ENCODE measurements around the gene GIGYF2.

- no peak for TF ChIP-seq CTCF (IDR thresholded peaks at IDR 0.05)
- no peak for TF ChIP-seq ZFX (IDR thresholded peaks at IDR 0.05; ENCODE audit: borderline replicate concordance)
Measured at GRCh38 chr2:232896720-232897597, 199.8 kb downstream of the GIGYF2 start.
